Measurements from ENCODE around the gene TMEM72. TPM values are rescaled to one million over a fixed set of nuclear protein-coding genes. Genes with fewer than 3 reads are reported as not detected.

TMEM72 gene
- total and polyA plus RNA-seq, 2 of the 13 experiments (the other 11 are each of a cell fraction or from before 2014, with no cell fraction given): 0.04 TPM; not detected in 1

- TF ChIP-seq SRF (IDR thresholded peaks at IDR 0.05; ENCODE audit: low read depth, low read length) (no peak), KDM3A (CRISPR knock-in tag; IDR thresholded peaks at IDR 0.05; ENCODE audit: low read depth) (0 out of 2 replicates have a peak, but pooled peaks have one; percentile 38), TBX3 (IDR thresholded peaks at IDR 0.05; ENCODE audit: borderline replicate concordance) (no peak), POGZ (CRISPR knock-in tag; IDR thresholded peaks at IDR 0.05) (0 out of 2 replicates have a peak, but pooled peaks have one; percentile 50), ZNF644 (CRISPR knock-in tag; IDR thresholded peaks at IDR 0.05; ENCODE audit: low read depth) (peak; percentile 60; the same call in 1 of the 2 replicates), SMARCC2 (IDR thresholded peaks at IDR 0.05) (no peak), CERS6 (CRISPR knock-in tag; IDR thresholded peaks at IDR 0.05) (no peak), ZNF607 (CRISPR knock-in tag; IDR thresholded peaks at IDR 0.05; ENCODE audit: borderline replicate concordance) (no peak), ATF7-NPFF (CRISPR knock-in tag; IDR thresholded peaks at IDR 0.05; ENCODE audit: low read depth) (0 out of 2 replicates have a peak, but pooled peaks have one; percentile 23), SP140L (CRISPR knock-in tag; IDR thresholded peaks at IDR 0.05; ENCODE audit: borderline replicate concordance) (no peak), ZNF451 (CRISPR knock-in tag; IDR thresholded peaks at IDR 0.05) (no peak), IKZF5 (CRISPR knock-in tag; IDR thresholded peaks at IDR 0.05) (peak; percentile 65; the same call in 1 of the 2 replicates), ZNF503 (CRISPR knock-in tag; IDR thresholded peaks at IDR 0.05) (no peak), ZSCAN30 (CRISPR knock-in tag; IDR thresholded peaks at IDR 0.05) (no peak), KDM1A (CRISPR knock-in tag; IDR thresholded peaks at IDR 0.05) (no peak), NR2F6 (IDR thresholded peaks at IDR 0.05) (peak; percentile 25; the same call in 1 of the 2 replicates), NR2F6 (CRISPR knock-in tag; IDR thresholded peaks at IDR 0.05) (0 out of 2 replicates have a peak, but pooled peaks have one; percentile 51), ZNF709 (CRISPR knock-in tag; IDR thresholded peaks at IDR 0.05) (no peak), MEF2D (CRISPR knock-in tag; IDR thresholded peaks at IDR 0.05) (no peak), NRL (CRISPR knock-in tag; IDR thresholded peaks at IDR 0.05; ENCODE audit: borderline replicate concordance) (peak; percentile 66; the same call in 1 of the 2 replicates)
Measured at GRCh38 chr10:44963772-44964633, 52.9 kb downstream of the TMEM72 start (continued).
